A549 (cell line): Measurements from ENCODE around the gene SMAP1. TPM values are rescaled to one million over a fixed set of nuclear protein-coding genes. Genes with fewer than 3 reads are reported as not detected.

Experiments used
- ATAC-seq, 2 experiments: fragments of 200-7000 bp in 1 of 2; fragments of >200 bp in 1 of 2; cut with Nextera tagmentation in 1 of 2; cut with Tn5 transposase in 1 of 2; 3 replicates each; pipeline versions ENCODE4 v1.8.0 to v1.9.1; 2018 to 2020; ENCODE audit warnings: mild to moderate bottlenecking in 1 of 2, moderate library complexity in 1 of 2
- CTCF ChIA-PET: fragments of 300-600 bp; sonication (Branson Sonifier 250); formaldehyde crosslinking; extraction: SDS; loops from one replicate; lab custom pipeline; 2021; ENCODE audit warnings: antibody characterized with exemption, inconsistent platforms; lab: Yijun Ruan, JAX
- POLR2A ChIA-PET: fragments of 350-600 bp; formaldehyde crosslinking; extraction: SDS; loops from one replicate; lab custom pipeline; 2021; ENCODE audit warnings: antibody characterized with exemption, inconsistent platforms; lab: Yijun Ruan, JAX
- DNase-seq, 2 experiments: peaks; one replicate each; pipeline versions ENCODE4 v3.0.0 to v3.0.0-alpha.2; 2011 to 2016; ENCODE audit warnings: low read depth in 1 of 2, low spot score in 1 of 2
- FAIRE-seq: peaks from 2 replicates; lab custom pipeline; 2011; peaks lifted over from hg19 to GRCh38; lab: Jason Lieb, UNC
- H3K27ac ChIP-seq, 2 experiments: fragments of >200 bp; sonication (Bioruptor Twin); formaldehyde crosslinking; 3 replicates each; pipeline ENCODE4 v1.5.1; 2016 to 2017
- H3K4me1 ChIP-seq: fragments of >200 bp; sonication (Bioruptor Twin); formaldehyde crosslinking; 3 replicates; pipeline ENCODE4 v1.6.1; 2016
- H3K4me2 ChIP-seq: fragments of >200 bp; sonication (Bioruptor Twin); formaldehyde crosslinking; 3 replicates; pipeline ENCODE4 v1.6.1; 2016
- H3K4me3 ChIP-seq: fragments of >200 bp; sonication (Bioruptor Twin); formaldehyde crosslinking; 3 replicates; pipeline ENCODE4 v1.5.1; 2016
- H3K9me3 ChIP-seq: fragments of >200 bp; sonication (Bioruptor Twin); formaldehyde crosslinking; 3 replicates; pipeline ENCODE4 v1.6.1; 2016
- CBX2 ChIP-seq: fragments of 200-600 bp; sonication (generic); IDR thresholded peaks from 2 replicates; pipeline ENCODE4 v1.6.1; 2016; ENCODE audit warnings: low read depth, mild to moderate bottlenecking, borderline replicate concordance
- CBX8 ChIP-seq: fragments of 200-600 bp; sonication (generic); IDR thresholded peaks from 2 replicates; pipeline ENCODE4 v1.6.1; 2016
- CHD2 ChIP-seq: fragments of 150-350 bp; IDR thresholded peaks from 2 replicates; pipeline ENCODE4 v1.6.1; 2014; ENCODE audit warnings: low read length; ENCODE audit not compliant: partially characterized antibody
- CHD4 ChIP-seq: fragments of 200-600 bp; sonication (generic); IDR thresholded peaks from 2 replicates; pipeline ENCODE4 v1.6.1; 2016; ENCODE audit warnings: antibody characterized with exemption, mild to moderate bottlenecking, borderline replicate concordance
- EHF ChIP-seq: fragments of 250-450 bp; sonication (Bioruptor Pico); IDR thresholded peaks from 2 replicates; pipeline ENCODE4 v1.5.0; 2020; ENCODE audit warnings: mild to moderate bottlenecking
- GATA3 ChIP-seq: IDR thresholded peaks from 2 replicates; pipeline ENCODE4 v1.6.1; 2012; ENCODE audit warnings: borderline replicate concordance
- HDAC2 ChIP-seq: fragments of 200-600 bp; sonication (generic); IDR thresholded peaks from 2 replicates; pipeline ENCODE4 v1.6.1; 2016
- HEYL ChIP-seq: fragments of 250-450 bp; sonication (Bioruptor Pico); IDR thresholded peaks from 2 replicates; pipeline ENCODE4 v1.8.0; 2021; ENCODE audit warnings: mild to moderate bottlenecking, moderate library complexity
- JUN ChIP-seq, 2 experiments: fragments of >200 bp; sonication (Bioruptor Twin); formaldehyde crosslinking; IDR thresholded peaks; 2 replicates in 1 of 2; 3 replicates in 1 of 2; pipeline ENCODE4 v1.6.1; 2016 to 2017
- JUNB ChIP-seq: fragments of >200 bp; sonication (Bioruptor Twin); formaldehyde crosslinking; IDR thresholded peaks from 2 replicates; pipeline ENCODE4 v1.6.1; 2016
- MAZ ChIP-seq: fragments of 150-350 bp; IDR thresholded peaks from 2 replicates; pipeline ENCODE4 v1.6.1; 2014; ENCODE audit warnings: antibody characterized with exemption, low read depth, low read length, borderline replicate concordance
- MYC ChIP-seq: IDR thresholded peaks from 2 replicates; pipeline ENCODE4 v1.6.1; 2012; ENCODE audit warnings: mild to moderate bottlenecking, inconsistent platforms, low read length, improper control_type of control experiment, borderline replicate concordance
- NFE2L2 ChIP-seq: fragments of 150-350 bp; conservative IDR thresholded peaks from 2 replicates; pipeline ENCODE4 v1.6.1; 2014; ENCODE audit warnings: low read length
- NPAS2 ChIP-seq: fragments of 250-450 bp; sonication (Bioruptor Pico); IDR thresholded peaks from 2 replicates; pipeline ENCODE4 v1.8.0; 2022; ENCODE audit warnings: mild to moderate bottlenecking, moderate library complexity, borderline replicate concordance
- NR3C1 ChIP-seq: fragments of >200 bp; sonication (Bioruptor Twin); formaldehyde crosslinking; IDR thresholded peaks from 3 replicates; pipeline ENCODE4 v1.6.1; 2017
- RCOR1 ChIP-seq: fragments of 150-350 bp; IDR thresholded peaks from 2 replicates; pipeline ENCODE4 v1.6.1; 2014; ENCODE audit warnings: antibody characterized with exemption, low read length, low read depth
- RFX5 ChIP-seq: fragments of 450-650 bp; IDR thresholded peaks from 2 replicates; pipeline ENCODE4 v1.7.1; 2014; ENCODE audit warnings: antibody characterized with exemption, mild to moderate bottlenecking, moderate library complexity
- SREBF2 ChIP-seq: fragments of 450-650 bp; IDR thresholded peaks from 2 replicates; pipeline ENCODE4 v1.6.1; 2014; ENCODE audit warnings: mild to moderate bottlenecking, moderate library complexity
- TFCP2L1 ChIP-seq: fragments of 250-450 bp; sonication (Bioruptor Pico); IDR thresholded peaks from 2 replicates; pipeline ENCODE4 v1.5.0; 2021; ENCODE audit warnings: mild to moderate bottlenecking
- ZNF302 ChIP-seq: fragments of 250-450 bp; sonication (Bioruptor Pico); IDR thresholded peaks from 2 replicates; pipeline ENCODE4 v1.9.0; 2021; ENCODE audit warnings: inconsistent platforms, mild to moderate bottlenecking, moderate library complexity
- ZSCAN20 ChIP-seq: fragments of 250-450 bp; sonication (Bioruptor Pico); IDR thresholded peaks from 2 replicates; pipeline ENCODE4 v1.8.0; 2022; ENCODE audit warnings: mild to moderate bottlenecking, moderate library complexity
- WGBS: methylation state at CpG from one replicate; pipeline ENCODE4 v1.1.6; 2017; ENCODE audit errors: missing lambda C conversion rate; 5-methylcytosine and 5-hydroxymethylcytosine counted together
- polyA plus RNA-seq, 4 experiments: library from polyadenylated mRNA; depleted of rRNA in 3 of 4; stranded (reverse); fragments of >200 nt; fragmentation: RNase III in 1 of 4; extraction: RNeasy Plus Mini Kit Qiagen cat#74134 plus additional on column Dnase treatment in 1 of 4; gene quantifications; 2 replicates in 3 of 4; 3 replicates in 1 of 4; pipeline ENCODE4 v1.2.3, GENCODE V29; 2011 to 2017
- TF ChIP-seq, protein P1 (sequence below): fragments of >200 bp; sonication (Bioruptor Twin); formaldehyde crosslinking; IDR thresholded peaks from 2 replicates; pipeline ENCODE4 v1.6.1; 2016
- TF ChIP-seq, protein P2 (sequence below): IDR thresholded peaks from 2 replicates; pipeline ENCODE4 v1.6.1; 2012; ENCODE audit warnings: low read depth, borderline replicate concordance
- TF ChIP-seq, protein P3 (sequence below): fragments of 250-450 bp; sonication (Bioruptor Pico); IDR thresholded peaks from 2 replicates; pipeline ENCODE4 v1.5.0; 2020; ENCODE audit warnings: low read depth, mild to moderate bottlenecking, moderate library complexity
- TF ChIP-seq, protein P4 (sequence below): IDR thresholded peaks from 2 replicates; pipeline ENCODE4 v1.6.1; 2012
- TF ChIP-seq, protein P5 (sequence below): IDR thresholded peaks from 2 replicates; pipeline ENCODE4 v1.6.1; 2012
- TF ChIP-seq, protein P6 (sequence below): fragments of >200 bp; sonication (Bioruptor Twin); formaldehyde crosslinking; IDR thresholded peaks from 3 replicates; pipeline ENCODE4 v1.6.1; 2016

Gene SMAP1
- polyA plus RNA-seq, 2 of the 4 experiments (the other 2 are of a cell fraction): 15.6 to 27.8 TPM

DNA sequence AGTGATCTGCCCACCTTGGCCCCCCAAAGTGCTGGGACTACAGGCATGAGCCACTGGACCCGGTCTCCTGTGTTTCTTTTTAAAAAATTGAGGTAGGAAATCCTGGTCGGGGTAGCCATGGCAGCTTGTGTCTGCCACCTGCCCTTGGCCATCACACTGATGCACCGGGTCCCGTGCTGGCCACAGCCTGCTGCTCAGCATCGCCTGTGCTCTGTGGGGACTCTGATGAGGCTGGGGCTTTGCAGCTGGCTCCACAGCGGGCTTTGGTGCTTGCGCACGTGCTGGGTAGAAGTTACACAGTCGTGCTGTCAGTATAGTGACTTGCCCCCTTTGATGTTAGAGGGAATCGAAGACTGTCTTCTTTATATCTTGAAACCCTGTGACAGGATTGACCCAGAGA is 66.7 kb downstream of the SMAP1 start:
- 97% methylated on average over 9 of the region's 10 CpGs for WGBS
- H3K4me3 ChIP-seq: no peak overlapping the region
- ATAC-seq (no peak), DNase-seq (no peak), FAIRE-seq (no peak)
- POLR2A ChIA-PET: no interaction called here
- H3K9me3 ChIP-seq: no peaks in the 10 kb centered on the region
- TF ChIP-seq JUN (IDR thresholded peaks at IDR 0.05): no peak
- TF ChIP-seq JUNB: no peak
- TF ChIP-seq CBX2: no peak
- TF ChIP-seq CBX8: no peak
- no peak for TF ChIP-seq EHF (CRISPR knock-in tag)
- TF ChIP-seq SREBF2: no peak
- no peak for TF ChIP-seq CHD4
- TF ChIP-seq CHD2: no peak
- TF ChIP-seq, protein P1, sequence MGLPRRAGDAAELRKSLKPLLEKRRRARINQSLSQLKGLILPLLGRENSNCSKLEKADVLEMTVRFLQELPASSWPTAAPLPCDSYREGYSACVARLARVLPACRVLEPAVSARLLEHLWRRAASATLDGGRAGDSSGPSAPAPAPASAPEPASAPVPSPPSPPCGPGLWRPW: no peak
- TF ChIP-seq NFE2L2: no peak
- no peak overlapping the region for H3K4me2 ChIP-seq
- no peak overlapping the region for H3K27ac ChIP-seq
- CTCF ChIA-PET: no interaction called here
- H3K4me1 ChIP-seq: no peaks in the 10 kb centered on the region

DNA sequence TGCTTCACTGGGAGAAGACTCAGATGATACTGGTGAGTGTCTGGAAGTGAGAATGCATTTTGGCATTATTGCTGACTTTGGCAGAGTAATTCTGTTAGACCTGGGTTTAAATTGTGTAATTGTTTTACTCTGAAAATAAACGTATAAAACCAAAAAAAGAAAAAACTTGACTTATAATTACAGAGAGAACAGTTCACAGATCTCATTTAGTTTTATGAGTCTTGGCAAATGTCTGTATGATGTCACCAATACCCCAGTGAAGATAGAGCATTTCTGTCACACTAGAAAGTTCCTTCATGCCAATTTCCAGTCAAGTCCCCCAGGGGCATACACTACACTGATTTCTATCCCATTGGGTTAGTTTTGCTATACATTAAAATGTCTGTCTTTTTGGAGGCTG is 67.3 kb downstream of the SMAP1 start:
- ChIA-PET CTCF (no interaction called here), POLR2A (no interaction called here)
- no peak overlapping the region for H3K4me3 ChIP-seq
- H3K4me2 ChIP-seq: no peak overlapping the region
- no peak for FAIRE-seq
- H3K4me1 ChIP-seq: no peaks in the 10 kb centered on the region
- TF ChIP-seq HDAC2 (no peak), GATA3 (no peak), ZSCAN20 (CRISPR knock-in tag) (no peak), HEYL (CRISPR knock-in tag) (no peak), RCOR1 (no peak), RFX5 (no peak), NR3C1 (no peak), ZNF302 (CRISPR knock-in tag) (no peak), MYC (no peak)
- TF ChIP-seq, protein P2, sequence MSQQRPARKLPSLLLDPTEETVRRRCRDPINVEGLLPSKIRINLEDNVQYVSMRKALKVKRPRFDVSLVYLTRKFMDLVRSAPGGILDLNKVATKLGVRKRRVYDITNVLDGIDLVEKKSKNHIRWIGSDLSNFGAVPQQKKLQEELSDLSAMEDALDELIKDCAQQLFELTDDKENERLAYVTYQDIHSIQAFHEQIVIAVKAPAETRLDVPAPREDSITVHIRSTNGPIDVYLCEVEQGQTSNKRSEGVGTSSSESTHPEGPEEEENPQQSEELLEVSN: no peak
- TF ChIP-seq, protein P3, sequence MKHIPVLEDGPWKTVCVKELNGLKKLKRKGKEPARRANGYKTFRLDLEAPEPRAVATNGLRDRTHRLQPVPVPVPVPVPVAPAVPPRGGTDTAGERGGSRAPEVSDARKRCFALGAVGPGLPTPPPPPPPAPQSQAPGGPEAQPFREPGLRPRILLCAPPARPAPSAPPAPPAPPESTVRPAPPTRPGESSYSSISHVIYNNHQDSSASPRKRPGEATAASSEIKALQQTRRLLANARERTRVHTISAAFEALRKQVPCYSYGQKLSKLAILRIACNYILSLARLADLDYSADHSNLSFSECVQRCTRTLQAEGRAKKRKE (CRISPR knock-in tag): no peak
- TF ChIP-seq, protein P4, sequence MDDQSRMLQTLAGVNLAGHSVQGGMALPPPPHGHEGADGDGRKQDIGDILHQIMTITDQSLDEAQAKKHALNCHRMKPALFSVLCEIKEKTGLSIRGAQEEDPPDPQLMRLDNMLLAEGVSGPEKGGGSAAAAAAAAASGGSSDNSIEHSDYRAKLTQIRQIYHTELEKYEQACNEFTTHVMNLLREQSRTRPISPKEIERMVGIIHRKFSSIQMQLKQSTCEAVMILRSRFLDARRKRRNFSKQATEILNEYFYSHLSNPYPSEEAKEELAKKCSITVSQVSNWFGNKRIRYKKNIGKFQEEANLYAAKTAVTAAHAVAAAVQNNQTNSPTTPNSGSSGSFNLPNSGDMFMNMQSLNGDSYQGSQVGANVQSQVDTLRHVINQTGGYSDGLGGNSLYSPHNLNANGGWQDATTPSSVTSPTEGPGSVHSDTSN: no peak
- WGBS: 58% methylated on average over 1 of the region's 1 CpG
- no peak for ATAC-seq
- no peaks in the 10 kb centered on the region for H3K9me3 ChIP-seq
- DNase-seq: no peak
- H3K27ac ChIP-seq: no peak overlapping the region

DNA sequence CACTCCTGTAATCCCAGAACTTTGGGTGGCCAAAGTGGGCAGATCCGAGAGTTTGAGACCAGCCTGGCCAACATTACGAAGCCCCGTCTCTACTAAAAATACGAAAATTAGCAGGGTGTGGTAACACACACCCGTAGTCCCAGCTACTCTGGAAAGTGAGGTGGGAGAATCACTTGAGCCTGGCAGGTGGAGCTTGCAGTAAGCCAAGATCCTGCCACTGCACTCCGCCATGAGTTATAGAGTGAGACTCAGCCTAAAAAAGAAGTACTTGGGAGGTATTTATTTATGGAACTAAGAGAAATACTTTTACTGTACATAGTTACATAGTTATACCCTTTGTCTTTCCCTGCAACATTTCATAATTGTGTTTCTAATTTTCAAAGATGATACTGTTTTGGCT is 67.8 kb downstream of the SMAP1 start:
- Histone ChIP-seq H3K9me3 (no peaks in the 10 kb centered on the region), H3K4me1 (no peaks in the 10 kb centered on the region), H3K4me2 (no peak overlapping the region), H3K27ac (no peak overlapping the region), H3K4me3 (no peak overlapping the region)
- no peak for FAIRE-seq
- WGBS: 91% methylated on average over 6 of the region's 6 CpGs
- no peak for DNase-seq
- TF ChIP-seq, protein P5, sequence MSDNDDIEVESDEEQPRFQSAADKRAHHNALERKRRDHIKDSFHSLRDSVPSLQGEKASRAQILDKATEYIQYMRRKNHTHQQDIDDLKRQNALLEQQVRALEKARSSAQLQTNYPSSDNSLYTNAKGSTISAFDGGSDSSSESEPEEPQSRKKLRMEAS: no peak
- TF ChIP-seq, protein P1: no peak
- TF ChIP-seq MAZ (no peak), GATA3 (no peak), NPAS2 (no peak), TFCP2L1 (CRISPR knock-in tag) (no peak), ZNF302 (CRISPR knock-in tag) (no peak)
- TF ChIP-seq, protein P3 (CRISPR knock-in tag): no peak
- TF ChIP-seq, protein P2: no peak
- TF ChIP-seq, protein P6, sequence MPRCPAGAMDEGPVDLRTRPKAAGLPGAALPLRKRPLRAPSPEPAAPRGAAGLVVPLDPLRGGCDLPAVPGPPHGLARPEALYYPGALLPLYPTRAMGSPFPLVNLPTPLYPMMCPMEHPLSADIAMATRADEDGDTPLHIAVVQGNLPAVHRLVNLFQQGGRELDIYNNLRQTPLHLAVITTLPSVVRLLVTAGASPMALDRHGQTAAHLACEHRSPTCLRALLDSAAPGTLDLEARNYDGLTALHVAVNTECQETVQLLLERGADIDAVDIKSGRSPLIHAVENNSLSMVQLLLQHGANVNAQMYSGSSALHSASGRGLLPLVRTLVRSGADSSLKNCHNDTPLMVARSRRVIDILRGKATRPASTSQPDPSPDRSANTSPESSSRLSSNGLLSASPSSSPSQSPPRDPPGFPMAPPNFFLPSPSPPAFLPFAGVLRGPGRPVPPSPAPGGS: no peak
- CTCF ChIA-PET: no interaction called here
- ATAC-seq: no peak
- POLR2A ChIA-PET: no interaction called here
